Neural progenitor cell (in vitro differentiated cells): ENCODE data around the gene SRBD1. TPM values are rescaled to one million over a fixed set of nuclear protein-coding genes. Genes with fewer than 3 reads are reported as not detected.

Experiments
- DNase-seq: peaks from one replicate; pipeline ENCODE4 v3.0.0-alpha.2; 2016; ENCODE audit warnings: low spot score
- H2AFZ ChIP-seq: fragments of 200-600 bp; sonication (generic); replicated peaks from 2 replicates; pipeline ENCODE4 v1.6.1; 2016; ENCODE audit warnings: antibody characterized with exemption
- H3F3A ChIP-seq: fragments of 200-600 bp; sonication (generic); 2 replicates; pipeline ENCODE4 v1.6.1; 2016; ENCODE audit warnings: antibody characterized with exemption, low read depth
- H3K27ac ChIP-seq: fragments of 200-600 bp; sonication (generic); 2 replicates; pipeline ENCODE4 v1.5.1; 2016; ENCODE audit warnings: mild to moderate bottlenecking
- H3K27me3 ChIP-seq: fragments of 200-600 bp; sonication (generic); 2 replicates; pipeline ENCODE4 v1.6.1; 2016; ENCODE audit warnings: mild to moderate bottlenecking, moderate library complexity
- H3K36me3 ChIP-seq: fragments of 200-600 bp; sonication (generic); 2 replicates; pipeline ENCODE4 v1.5.1; 2016
- H3K4me1 ChIP-seq: fragments of 200-600 bp; sonication (generic); 2 replicates; pipeline ENCODE4 v1.6.1; 2016; ENCODE audit warnings: mixed run types
- H3K4me2 ChIP-seq: fragments of 200-600 bp; sonication (generic); 2 replicates; pipeline ENCODE4 v1.6.1; 2016
- H3K4me3 ChIP-seq: fragments of 200-600 bp; sonication (generic); 2 replicates; pipeline ENCODE4 v1.5.1; 2016
- H3K79me2 ChIP-seq: fragments of 200-600 bp; sonication (generic); 2 replicates; pipeline ENCODE4 v1.6.1; 2016; ENCODE audit warnings: low read depth
- H3K9ac ChIP-seq: fragments of 200-600 bp; sonication (generic); 2 replicates; pipeline ENCODE4 v1.6.1; 2016
- H3K9me3 ChIP-seq: fragments of 200-600 bp; sonication (generic); 2 replicates; pipeline ENCODE4 v1.5.1; 2016; ENCODE audit warnings: low read depth
- H4K20me1 ChIP-seq: fragments of 200-600 bp; sonication (generic); 2 replicates; pipeline ENCODE4 v1.6.1; 2016; ENCODE audit warnings: low read depth
- H3K27ac Mint-ChIP-seq: 3 replicates; pipeline ENCODE4 v1.8.0; 2021; ENCODE audit warnings: mixed read lengths
- H3K27me3 Mint-ChIP-seq: 2 replicates; pipeline ENCODE4 v1.8.0; 2022; ENCODE audit warnings: low read depth, mild to moderate bottlenecking, inconsistent platforms, moderate library complexity, mixed read lengths; ENCODE audit not compliant: insufficient read depth
- H3K36me3 Mint-ChIP-seq: 3 replicates; pipeline ENCODE4 v1.8.0; 2021; ENCODE audit warnings: mixed read lengths
- H3K4me1 Mint-ChIP-seq: 3 replicates; pipeline ENCODE4 v1.8.0; 2021; ENCODE audit warnings: mixed read lengths
- H3K4me3 Mint-ChIP-seq: 3 replicates; pipeline ENCODE4 v1.8.0; 2021; ENCODE audit warnings: mild to moderate bottlenecking, moderate library complexity, mixed read lengths
- H3K9me3 Mint-ChIP-seq: 3 replicates; pipeline ENCODE4 v1.8.0; 2020; ENCODE audit warnings: mixed read lengths
- EZH2 ChIP-seq: fragments of 200-600 bp; sonication (generic); IDR thresholded peaks from 2 replicates; pipeline ENCODE4 v1.6.1; 2017; ENCODE audit warnings: antibody characterized with exemption, mild to moderate bottlenecking, moderate library complexity
- EZH2phosphoT487 ChIP-seq: fragments of 200-600 bp; sonication (generic); IDR thresholded peaks from 2 replicates; pipeline ENCODE4 v1.6.1; 2017; ENCODE audit warnings: antibody characterized with exemption
- total RNA-seq: library from RNA; depleted of rRNA; stranded (reverse); fragments of >200 nt; gene quantifications from 2 replicates; pipeline ENCODE4 v1.2.3, GENCODE V29; 2015; ENCODE audit warnings: low replicate concordance
- TF ChIP-seq, protein P1 (sequence below): fragments of 200-600 bp; sonication (generic); IDR thresholded peaks from 2 replicates; pipeline ENCODE4 v1.5.1; 2017; ENCODE audit warnings: antibody characterized with exemption, mild to moderate bottlenecking

The SRBD1 gene
- total RNA-seq, 1 donor from 2014 or later: 37.2 TPM

DNA sequence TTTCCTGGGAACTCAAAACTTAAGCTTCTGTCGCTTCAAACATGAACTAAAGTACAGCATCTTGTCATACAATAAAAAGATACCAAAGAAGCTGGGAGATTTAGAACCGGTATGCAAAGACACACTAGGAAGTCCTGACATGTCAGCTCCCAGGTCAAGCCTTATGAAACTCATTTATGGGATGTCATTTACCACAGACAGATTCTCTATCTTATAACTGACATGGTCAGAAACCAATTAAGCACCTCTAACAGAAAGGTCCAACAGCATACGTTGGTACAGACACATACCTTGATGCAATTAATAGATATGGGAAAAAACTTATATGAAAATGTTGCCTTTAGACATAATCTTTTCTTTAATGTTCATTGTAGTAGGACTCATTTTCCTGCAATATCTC, 169.0 kb downstream of the SRBD1 start:
- TF ChIP-seq EZH2 (no peak), EZH2phosphoT487 (no peak)
- TF ChIP-seq, protein P1, sequence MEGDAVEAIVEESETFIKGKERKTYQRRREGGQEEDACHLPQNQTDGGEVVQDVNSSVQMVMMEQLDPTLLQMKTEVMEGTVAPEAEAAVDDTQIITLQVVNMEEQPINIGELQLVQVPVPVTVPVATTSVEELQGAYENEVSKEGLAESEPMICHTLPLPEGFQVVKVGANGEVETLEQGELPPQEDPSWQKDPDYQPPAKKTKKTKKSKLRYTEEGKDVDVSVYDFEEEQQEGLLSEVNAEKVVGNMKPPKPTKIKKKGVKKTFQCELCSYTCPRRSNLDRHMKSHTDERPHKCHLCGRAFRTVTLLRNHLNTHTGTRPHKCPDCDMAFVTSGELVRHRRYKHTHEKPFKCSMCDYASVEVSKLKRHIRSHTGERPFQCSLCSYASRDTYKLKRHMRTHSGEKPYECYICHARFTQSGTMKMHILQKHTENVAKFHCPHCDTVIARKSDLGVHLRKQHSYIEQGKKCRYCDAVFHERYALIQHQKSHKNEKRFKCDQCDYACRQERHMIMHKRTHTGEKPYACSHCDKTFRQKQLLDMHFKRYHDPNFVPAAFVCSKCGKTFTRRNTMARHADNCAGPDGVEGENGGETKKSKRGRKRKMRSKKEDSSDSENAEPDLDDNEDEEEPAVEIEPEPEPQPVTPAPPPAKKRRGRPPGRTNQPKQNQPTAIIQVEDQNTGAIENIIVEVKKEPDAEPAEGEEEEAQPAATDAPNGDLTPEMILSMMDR: no peak
- Mint-ChIP-seq H3K27ac (no peak overlapping the region), H3K9me3 (peaks cover 6% of the 10 kb centered on the region), H3K36me3 (peaks cover 6% of the 10 kb centered on the region), H3K4me1 (no peaks in the 10 kb centered on the region), H3K27me3 (no peaks in the 10 kb centered on the region), H3K4me3 (no peak overlapping the region)
- Histone ChIP-seq H4K20me1 (no peaks in the 10 kb centered on the region), H3K9me3 (no peaks in the 10 kb centered on the region), H3K4me1 (peaks cover 6% of the 10 kb centered on the region), H3K27ac (no peak overlapping the region), H3K4me3 (no peak overlapping the region), H3K79me2 (no peaks in the 10 kb centered on the region), H3K27me3 (no peaks in the 10 kb centered on the region), H2AFZ (no peak overlapping the region), H3F3A (no peaks in the 10 kb centered on the region), H3K36me3 (no peaks in the 10 kb centered on the region), H3K4me2 (no peak overlapping the region), H3K9ac (no peak overlapping the region)
- no peak for DNase-seq

DNA sequence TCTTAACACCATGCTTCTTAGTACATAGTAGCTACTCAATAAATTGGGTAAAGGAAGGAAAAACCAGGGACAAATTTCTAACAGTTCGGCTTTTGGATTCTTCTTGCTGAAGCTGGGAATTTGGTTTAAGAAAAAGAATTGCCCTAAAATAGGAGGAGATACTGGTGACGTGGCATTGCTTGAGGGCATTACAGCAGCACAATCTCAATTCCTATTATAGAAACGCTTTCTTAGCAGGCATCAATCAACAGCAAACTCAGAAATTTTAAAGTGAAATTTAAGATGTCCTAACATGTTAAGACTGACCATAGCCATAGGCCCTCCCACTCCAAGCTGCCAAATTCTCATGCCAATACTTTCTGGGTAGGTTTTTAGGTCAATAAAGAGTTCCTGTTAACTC, 169.5 kb downstream of the SRBD1 start:
- H3K36me3 ChIP-seq: no peaks in the 10 kb centered on the region
- H3K4me3 ChIP-seq: no peak overlapping the region
- H3F3A ChIP-seq: no peaks in the 10 kb centered on the region
- Mint-ChIP-seq H3K4me1 (no peaks in the 10 kb centered on the region), H3K27ac (no peak overlapping the region), H3K9me3 (peaks cover 7% of the 10 kb centered on the region), H3K36me3 (peaks cover 7% of the 10 kb centered on the region), H3K4me3 (no peak overlapping the region), H3K27me3 (no peaks in the 10 kb centered on the region)
- no peak overlapping the region for H3K27ac ChIP-seq
- TF ChIP-seq EZH2 (no peak), EZH2phosphoT487 (no peak)
- TF ChIP-seq, protein P1: no peak
- no peaks in the 10 kb centered on the region for H4K20me1 ChIP-seq
- H3K9ac ChIP-seq: no peak overlapping the region
- peaks cover 6% of the 10 kb centered on the region for H3K4me1 ChIP-seq
- H2AFZ ChIP-seq: no peak overlapping the region
- H3K79me2 ChIP-seq: no peaks in the 10 kb centered on the region
- H3K9me3 ChIP-seq: no peaks in the 10 kb centered on the region
- H3K4me2 ChIP-seq: no peak overlapping the region
- no peaks in the 10 kb centered on the region for H3K27me3 ChIP-seq
- no peak for DNase-seq

DNA sequence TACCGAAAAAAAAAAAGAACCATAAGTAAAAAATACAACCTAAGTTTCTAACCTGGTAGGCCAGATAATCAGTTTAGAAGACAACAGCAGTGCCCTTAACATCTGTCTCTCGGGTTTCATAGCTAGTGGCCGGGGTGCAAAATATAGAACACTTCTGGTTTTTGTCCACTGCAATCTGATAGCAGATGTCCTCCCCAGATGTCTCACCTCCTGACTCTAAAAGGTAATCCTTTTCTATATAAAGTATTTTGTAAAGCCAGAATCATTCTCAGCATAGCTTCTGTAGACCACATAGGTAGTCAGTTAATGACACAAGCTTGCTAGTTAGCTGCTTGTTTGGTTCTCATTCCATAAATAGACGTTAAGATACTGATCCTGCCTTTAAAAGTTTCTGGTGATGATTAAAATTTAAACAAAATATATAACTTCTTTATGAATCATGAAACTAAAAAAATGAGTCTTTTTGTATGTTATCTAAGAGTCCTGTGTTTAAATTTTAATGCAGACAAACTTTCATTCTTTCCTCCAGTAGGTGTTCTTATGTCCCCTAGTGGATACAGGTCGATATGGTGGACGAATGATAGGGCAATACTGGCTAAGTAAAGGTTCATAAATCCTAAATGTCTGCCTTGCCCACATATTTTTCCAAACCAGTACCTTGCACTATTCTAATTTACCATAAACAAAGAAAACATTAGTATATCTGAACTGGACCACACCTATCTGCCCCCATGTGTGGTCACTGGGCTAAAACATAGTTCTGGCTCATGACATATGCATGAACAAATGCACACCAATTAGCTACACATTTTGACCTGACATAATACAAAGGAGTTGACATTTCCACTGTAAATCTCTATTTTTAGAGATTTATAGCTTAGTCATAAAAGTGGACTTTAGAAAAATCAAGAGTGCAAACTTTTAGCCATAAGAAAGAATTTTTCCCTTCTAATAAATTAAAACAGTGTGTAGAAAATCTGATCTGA, 171.0 kb downstream of the SRBD1 start:
- Histone ChIP-seq H3K36me3 (no peaks in the 10 kb centered on the region), H3F3A (no peaks in the 10 kb centered on the region), H3K79me2 (no peaks in the 10 kb centered on the region), H2AFZ (no peak overlapping the region), H3K4me3 (no peak overlapping the region), H3K27ac (no peak overlapping the region), H3K4me2 (no peak overlapping the region), H3K9me3 (no peaks in the 10 kb centered on the region), H4K20me1 (no peaks in the 10 kb centered on the region), H3K4me1 (peaks cover 5% of the 10 kb centered on the region), H3K27me3 (no peaks in the 10 kb centered on the region), H3K9ac (no peak overlapping the region)
- no peak overlapping the region for H3K4me3 Mint-ChIP-seq
- no peak overlapping the region for H3K27ac Mint-ChIP-seq
- peaks cover 10% of the 10 kb centered on the region for H3K9me3 Mint-ChIP-seq
- TF ChIP-seq EZH2phosphoT487 (no peak), EZH2 (no peak)
- TF ChIP-seq, protein P1: no peak
- DNase-seq: no peak
- no peaks in the 10 kb centered on the region for H3K4me1 Mint-ChIP-seq
- no peaks in the 10 kb centered on the region for H3K27me3 Mint-ChIP-seq
- H3K36me3 Mint-ChIP-seq: peaks cover 14% of the 10 kb centered on the region
